CD14-positive monocyte (primary cell): ENCODE data around the gene GMFB. TPM values are rescaled to one million over a fixed set of nuclear protein-coding genes. Genes with fewer than 3 reads are reported as not detected.

Experiments
- DNase-seq, 3 donors: peaks; one replicate each; pipeline ENCODE4 v3.0.0-alpha.2; 2011 to 2022
- H2AFZ ChIP-seq: 2 replicates; pipeline ENCODE4 v1.6.0; 2012; ENCODE audit warnings: mild to moderate bottlenecking, low read depth, low read length, inconsistent platforms; ENCODE audit not compliant: insufficient read depth, poor library complexity, severe bottlenecking
- H3K27ac ChIP-seq, 2 donors: 1 replicate in 1 of 2; 2 replicates in 1 of 2; pipeline ENCODE4 v1.5.1; 2012 to 2013; ENCODE audit warnings: low read length in 2 of 2, control low read depth in 1 of 2, inconsistent platforms in 1 of 2, low read depth in 1 of 2, mild to moderate bottlenecking in 1 of 2
- H3K27me3 ChIP-seq, 2 donors: one replicate each; pipeline versions ENCODE4 v1.6.0 to v1.6.1; 2011 to 2013; ENCODE audit warnings: low read length in 2 of 2; ENCODE audit not compliant: control insufficient read depth in 2 of 2, insufficient read depth in 2 of 2
- H3K36me3 ChIP-seq, 2 donors: replicated peaks in 1 of 2; 1 replicate in 1 of 2; 2 replicates in 1 of 2; pipeline versions ENCODE4 v1.5.1 to v1.6.1; 2012 to 2013; ENCODE audit warnings: low read length in 2 of 2, control low read depth in 1 of 2, inconsistent platforms in 1 of 2, mild to moderate bottlenecking in 1 of 2; ENCODE audit not compliant: insufficient read depth in 2 of 2, control insufficient read depth in 1 of 2
- H3K4me1 ChIP-seq, 2 donors: 1 replicate in 1 of 2; 2 replicates in 1 of 2; pipeline versions ENCODE4 v1.5.1 to v1.6.1; 2012 to 2013; ENCODE audit warnings: low read length in 2 of 2, control low read depth in 1 of 2, inconsistent platforms in 1 of 2, mild to moderate bottlenecking in 1 of 2, moderate library complexity in 1 of 2; ENCODE audit not compliant: insufficient read depth in 2 of 2, control insufficient read depth in 1 of 2
- H3K4me2 ChIP-seq: replicated peaks from 2 replicates; pipeline ENCODE3; 2012; ENCODE audit warnings: low read length, moderate library complexity, mild to moderate bottlenecking; ENCODE audit not compliant: poor library complexity, severe bottlenecking; ENCODE audit errors: extremely low read depth
- H3K4me3 ChIP-seq, 3 experiments: fragments of 200-600 bp in 1 of 3; sonication (generic) in 1 of 3; replicated peaks in 1 of 3; 1 replicate in 2 of 3; 2 replicates in 1 of 3; pipeline ENCODE4 v1.5.1; 2011 to 2013; ENCODE audit warnings: low read length in 3 of 3, mild to moderate bottlenecking in 3 of 3, control low read depth in 2 of 3, low read depth in 2 of 3, inconsistent platforms in 1 of 3, moderate library complexity in 1 of 3
- H3K79me2 ChIP-seq: 2 replicates; pipeline ENCODE4 v1.6.0; 2012; ENCODE audit warnings: mild to moderate bottlenecking, control low read depth, inconsistent platforms, low read length, moderate library complexity; ENCODE audit not compliant: insufficient read depth
- H3K9ac ChIP-seq: 2 replicates; pipeline ENCODE4 v1.6.0; 2017; ENCODE audit warnings: low read length, mild to moderate bottlenecking; ENCODE audit not compliant: insufficient read depth, poor library complexity, severe bottlenecking
- H3K9me3 ChIP-seq, 2 donors: replicated peaks in 1 of 2; 1 replicate in 1 of 2; 2 replicates in 1 of 2; pipeline versions ENCODE4 v1.5.1 to v1.6.1; 2012 to 2013; ENCODE audit warnings: low read length in 2 of 2, control low read depth in 1 of 2; ENCODE audit not compliant: control insufficient read depth in 1 of 2, insufficient read depth in 1 of 2
- H4K20me1 ChIP-seq: 2 replicates; pipeline ENCODE4 v1.6.0; 2012; ENCODE audit warnings: mild to moderate bottlenecking, low read length, control low read depth, moderate library complexity; ENCODE audit not compliant: insufficient read depth
- H3K27ac Mint-ChIP-seq, 7 donors: one replicate each; pipeline ENCODE4 v1.8.0; 2020; ENCODE audit warnings: mild to moderate bottlenecking in 7 of 7, mixed read lengths in 7 of 7, moderate library complexity in 6 of 7, inconsistent platforms in 2 of 7
- H3K27me3 Mint-ChIP-seq, 3 donors: one replicate each; pipeline ENCODE4 v1.8.0; 2021 to 2022; ENCODE audit warnings: low read depth in 3 of 3, mild to moderate bottlenecking in 3 of 3, mixed read lengths in 3 of 3, moderate library complexity in 3 of 3, inconsistent platforms in 1 of 3
- H3K36me3 Mint-ChIP-seq, 2 donors: one replicate each; pipeline ENCODE4 v1.8.0; 2020; ENCODE audit warnings: mixed read lengths in 2 of 2, inconsistent platforms in 1 of 2, mild to moderate bottlenecking in 1 of 2
- H3K4me1 Mint-ChIP-seq: one replicate; pipeline ENCODE4 v1.8.0; 2020; ENCODE audit warnings: mild to moderate bottlenecking, mixed read lengths
- H3K4me3 Mint-ChIP-seq, 2 donors: one replicate each; pipeline ENCODE4 v1.8.0; 2020; ENCODE audit warnings: mild to moderate bottlenecking in 2 of 2, mixed read lengths in 2 of 2, moderate library complexity in 1 of 2
- H3K9me3 Mint-ChIP-seq, 7 donors: one replicate each; pipeline ENCODE4 v1.8.0; 2020 to 2022; ENCODE audit warnings: mixed read lengths in 7 of 7, mild to moderate bottlenecking in 6 of 7, moderate library complexity in 6 of 7, inconsistent platforms in 2 of 7
- WGBS: methylation state at CpG from one replicate; pipeline ENCODE4 v1.1.5; 2013; ENCODE audit warnings: missing lambda C conversion rate; ENCODE audit not compliant: insufficient coverage; 5-methylcytosine and 5-hydroxymethylcytosine counted together
- intact Hi-C, 2 donors: fragments of 100-400 bp; cut with micrococcal nuclease; formaldehyde crosslinking; loops; one replicate each; pipeline versions ENCODE4 v1.15.0 to v1.15.1; 2023
- polyA plus RNA-seq, 3 donors: library from polyadenylated mRNA; depleted of rRNA in 1 of 3; unstranded in 2 of 3; stranded (reverse) in 1 of 3; fragments of 300-500 nt in 2 of 3; fragments of >200 nt in 1 of 3; fragmentation: Illumina TruSeq in 2 of 3; gene quantifications; 1 replicate in 2 of 3; 2 replicates in 1 of 3; pipeline ENCODE4 v1.2.3, GENCODE V29; 2012 to 2021
- TF ChIP-seq, protein P1 (sequence below): fragments of 200-600 bp; IDR thresholded peaks from one replicate; pipeline ENCODE4 v1.8.0; 2022; ENCODE audit warnings: antibody characterized with exemption, mild to moderate bottlenecking

Gene GMFB
- polyA plus RNA-seq, 3 donors, result 10.8 to 41.1 (median 26.1) TPM

DNA sequence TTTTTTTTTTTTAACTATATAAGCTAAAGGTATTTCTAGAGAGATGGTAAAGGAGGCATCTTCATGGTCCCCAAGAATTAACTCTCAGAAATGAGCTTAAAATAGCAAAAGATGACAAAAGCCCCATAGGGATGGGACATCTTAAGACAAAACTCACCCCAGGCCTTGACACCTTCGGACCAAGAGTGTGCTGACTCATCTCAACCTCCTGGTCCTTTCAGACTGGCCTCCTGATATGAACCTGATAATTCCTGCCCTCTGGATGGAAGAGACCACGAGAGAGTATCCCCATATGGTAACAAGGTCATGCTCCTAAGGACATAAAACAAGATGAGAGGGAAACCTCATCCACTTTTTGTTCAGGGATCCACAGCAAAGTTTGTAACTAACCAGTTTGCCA is 8.4 kb upstream of the GMFB start:
- H3K36me3 ChIP-seq, result no peaks in the 10 kb centered on the region
- no peak overlapping the region for H3K27ac ChIP-seq
- H3K4me2 ChIP-seq, result no peak overlapping the region
- TF ChIP-seq, protein P1, sequence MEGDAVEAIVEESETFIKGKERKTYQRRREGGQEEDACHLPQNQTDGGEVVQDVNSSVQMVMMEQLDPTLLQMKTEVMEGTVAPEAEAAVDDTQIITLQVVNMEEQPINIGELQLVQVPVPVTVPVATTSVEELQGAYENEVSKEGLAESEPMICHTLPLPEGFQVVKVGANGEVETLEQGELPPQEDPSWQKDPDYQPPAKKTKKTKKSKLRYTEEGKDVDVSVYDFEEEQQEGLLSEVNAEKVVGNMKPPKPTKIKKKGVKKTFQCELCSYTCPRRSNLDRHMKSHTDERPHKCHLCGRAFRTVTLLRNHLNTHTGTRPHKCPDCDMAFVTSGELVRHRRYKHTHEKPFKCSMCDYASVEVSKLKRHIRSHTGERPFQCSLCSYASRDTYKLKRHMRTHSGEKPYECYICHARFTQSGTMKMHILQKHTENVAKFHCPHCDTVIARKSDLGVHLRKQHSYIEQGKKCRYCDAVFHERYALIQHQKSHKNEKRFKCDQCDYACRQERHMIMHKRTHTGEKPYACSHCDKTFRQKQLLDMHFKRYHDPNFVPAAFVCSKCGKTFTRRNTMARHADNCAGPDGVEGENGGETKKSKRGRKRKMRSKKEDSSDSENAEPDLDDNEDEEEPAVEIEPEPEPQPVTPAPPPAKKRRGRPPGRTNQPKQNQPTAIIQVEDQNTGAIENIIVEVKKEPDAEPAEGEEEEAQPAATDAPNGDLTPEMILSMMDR, result no peak
- peaks cover 0 to 4% (median 1%) of the 10 kb centered on the region in 7 donors for H3K9me3 Mint-ChIP-seq
- no peak overlapping the region for H3K27ac Mint-ChIP-seq
- H3K4me1 ChIP-seq, result peaks cover 16 to 22% of the 10 kb centered on the region in 2 donors
- intact Hi-C loops, result no loop called here
- H2AFZ ChIP-seq, result no peak overlapping the region
- no peak for DNase-seq
- H3K79me2 ChIP-seq, result no peaks in the 10 kb centered on the region
- peaks cover 24% of the 10 kb centered on the region for H3K4me1 Mint-ChIP-seq
- no peak overlapping the region for H3K4me3 Mint-ChIP-seq
- no peak overlapping the region for H3K4me3 ChIP-seq
- H3K9me3 ChIP-seq, result no peaks in the 10 kb centered on the region
- no peaks in the 10 kb centered on the region for H3K36me3 Mint-ChIP-seq
- 100% methylated on average over 2 of the region's 2 CpGs for WGBS
- no peak overlapping the region for H3K9ac ChIP-seq
- H3K27me3 Mint-ChIP-seq, result peaks cover 0 to 5% (median 2%) of the 10 kb centered on the region in 3 donors
- no peaks in the 10 kb centered on the region for H4K20me1 ChIP-seq
- H3K27me3 ChIP-seq, result no peaks in the 10 kb centered on the region

DNA sequence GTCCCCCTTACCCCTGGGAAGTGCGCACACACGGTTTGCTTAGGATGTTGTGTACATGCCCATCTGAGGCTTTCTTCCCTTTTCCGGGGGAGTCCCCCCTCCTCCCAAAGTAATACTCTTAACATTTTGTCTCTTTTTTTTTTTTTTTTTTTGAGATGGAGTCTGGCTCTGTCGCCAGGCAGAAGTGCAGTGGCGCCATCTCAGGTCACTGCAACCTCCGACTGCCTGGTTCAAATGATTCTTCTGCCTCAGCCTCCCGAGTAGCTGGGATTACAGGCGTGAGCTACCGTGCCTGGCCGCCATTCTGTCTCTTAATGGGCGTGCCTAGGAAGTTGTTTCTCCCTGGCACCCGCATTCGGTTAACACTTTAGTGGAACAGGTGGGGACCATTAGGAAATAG is 4.5 kb upstream of the GMFB start:
- TF ChIP-seq, protein P1, result no peak
- Histone ChIP-seq H4K20me1 (no peaks in the 10 kb centered on the region), H3K27me3 (no peaks in the 10 kb centered on the region), H3K36me3 (no peaks in the 10 kb centered on the region), H3K27ac (no peak overlapping the region), H3K9ac (no peak overlapping the region), H3K9me3 (no peaks in the 10 kb centered on the region), H3K79me2 (peaks cover 15% of the 10 kb centered on the region), H3K4me1 (peaks cover 17 to 19% of the 10 kb centered on the region in 2 donors), H2AFZ (no peak overlapping the region), H3K4me2 (no peak overlapping the region), H3K4me3 (no peak overlapping the region)
- Mint-ChIP-seq H3K27me3 (peaks cover 0 to 2% (median 0%) of the 10 kb centered on the region in 3 donors), H3K4me1 (peaks cover 25% of the 10 kb centered on the region), H3K9me3 (peaks cover 0 to 2% (median 0%) of the 10 kb centered on the region in 7 donors), H3K4me3 (no peak overlapping the region), H3K27ac (peak overlapping the region in 1 of 7 donors; percentile 10), H3K36me3 (no peaks in the 10 kb centered on the region)
- intact Hi-C loops, result no loop called here
- 87% methylated on average over 8 of the region's 13 CpGs for WGBS
- DNase-seq, result no peak
